PC-3 (cell line): ENCODE results near the gene ROCK2. TPM values are rescaled to one million over a fixed set of nuclear protein-coding genes. Genes with fewer than 3 reads are reported as not detected.

ENCODE experiments used
- ATAC-seq: fragments of 200-7000 bp; cut with Tn5 transposase; 2 replicates; pipeline ENCODE4 v1.9.1; 2020; ENCODE audit warnings: mild to moderate bottlenecking, moderate library complexity
- BruUV-seq: library from RNA; stranded (reverse); fragments of 400-500 nt; replicated peaks from 2 replicates; lab custom pipeline; 2021; lab: Mats Ljungman, UMichigan
- CTCF ChIA-PET: fragments of 300-600 bp; sonication (Branson Sonifier 250); formaldehyde crosslinking; loops from one replicate; lab custom pipeline; 2022; ENCODE audit warnings: antibody characterized with exemption; lab: Charles Lee
- POLR2A ChIA-PET: fragments of 300-600 bp; sonication (Branson Sonifier 250); formaldehyde crosslinking; loops from one replicate; lab custom pipeline; 2022; ENCODE audit warnings: antibody characterized with exemption; ENCODE audit not compliant: unreplicated experiment; lab: Charles Lee
- DNase-seq: peaks from one replicate; pipeline ENCODE4 v3.0.0-alpha.2; 2015
- H2AFZ ChIP-seq: fragments of 300-600 bp; sonication (generic); 2 replicates; pipeline ENCODE4 v1.6.0; 2016; ENCODE audit warnings: antibody characterized with exemption, low read length
- H3F3A ChIP-seq: fragments of 300-600 bp; sonication (generic); one replicate; pipeline ENCODE4 v1.6.0; 2017; ENCODE audit warnings: antibody characterized with exemption, low read length, control low read depth, mild to moderate bottlenecking; ENCODE audit not compliant: unreplicated experiment
- H3K27ac ChIP-seq: fragments of 300-600 bp; sonication (generic); 2 replicates; pipeline ENCODE4 v1.5.1; 2016; ENCODE audit warnings: mild to moderate bottlenecking, low read length
- H3K27me3 ChIP-seq: fragments of 300-600 bp; sonication (generic); 2 replicates; pipeline ENCODE4 v1.6.1; 2016; ENCODE audit warnings: low read length, mixed read lengths
- H3K36me3 ChIP-seq: fragments of 300-600 bp; sonication (generic); 2 replicates; pipeline ENCODE4 v1.6.1; 2016; ENCODE audit warnings: low read depth, mixed run types, low read length, mixed read lengths
- H3K4me1 ChIP-seq: fragments of 300-600 bp; sonication (generic); 2 replicates; pipeline ENCODE4 v1.5.1; 2016; ENCODE audit warnings: low read length; ENCODE audit not compliant: insufficient read depth
- H3K4me2 ChIP-seq: fragments of 300-600 bp; sonication (generic); 2 replicates; pipeline ENCODE4 v1.6.0; 2016; ENCODE audit warnings: low read length
- H3K4me3 ChIP-seq: fragments of 300-600 bp; sonication (generic); 2 replicates; pipeline ENCODE4 v1.5.1; 2016; ENCODE audit warnings: mild to moderate bottlenecking, low read length, mixed read lengths
- H3K79me2 ChIP-seq: fragments of 300-600 bp; sonication (generic); 2 replicates; pipeline ENCODE4 v1.6.1; 2017; ENCODE audit warnings: low read length, mixed read lengths
- H3K9ac ChIP-seq: fragments of 300-600 bp; sonication (generic); 2 replicates; pipeline ENCODE4 v1.6.0; 2016; ENCODE audit warnings: mild to moderate bottlenecking, low read length
- H3K9me2 ChIP-seq: fragments of 300-600 bp; sonication (generic); replicated peaks from 2 replicates; pipeline ENCODE4 v1.6.1; 2016; ENCODE audit warnings: mixed run types, low read length, mixed read lengths
- H3K9me3 ChIP-seq: fragments of 300-600 bp; sonication (generic); 2 replicates; pipeline ENCODE4 v1.6.1; 2016; ENCODE audit warnings: low read length, mixed read lengths
- H4K20me1 ChIP-seq: fragments of 300-600 bp; sonication (generic); 2 replicates; pipeline ENCODE4 v1.6.1; 2016; ENCODE audit warnings: low read length, mixed read lengths
- CTCF ChIP-seq: fragments of 300-600 bp; sonication (generic); conservative IDR thresholded peaks from 2 replicates; pipeline ENCODE4 v1.5.1; 2017; ENCODE audit warnings: antibody characterized with exemption, low read depth, mild to moderate bottlenecking, low read length
- EZH2 ChIP-seq: fragments of 300-600 bp; sonication (generic); IDR thresholded peaks from one replicate; pipeline ENCODE4 v1.6.1; 2017; ENCODE audit warnings: antibody characterized with exemption, mild to moderate bottlenecking, low read length; ENCODE audit not compliant: unreplicated experiment
- EZH2phosphoT487 ChIP-seq: fragments of 300-600 bp; sonication (generic); IDR thresholded peaks from 2 replicates; pipeline ENCODE4 v1.6.1; 2018; ENCODE audit warnings: mild to moderate bottlenecking, antibody characterized with exemption, low read length, borderline replicate concordance
- intact Hi-C: fragments of 100-400 bp; cut with micrococcal nuclease; formaldehyde crosslinking; loops from 2 replicates; pipeline ENCODE4 v1.9.0; 2023
- total RNA-seq: library from RNA; depleted of rRNA; stranded (reverse); fragments of >200 nt; gene quantifications from 2 replicates; pipeline ENCODE4 v1.2.3, GENCODE V29; 2014

ROCK2 gene
- total RNA-seq, 1 experiment from 2014 or later = 35.3 TPM

GRCh38 chr2:11157731-11158130 is 186.7 kb downstream of the ROCK2 start:
- CTCF ChIA-PET = no interaction called here
- POLR2A ChIA-PET = no interaction called here

GRCh38 chr2:11157296-11157695 is 187.1 kb downstream of the ROCK2 start:
- peaks cover 12% of the 10 kb centered on the region for H3K4me1 ChIP-seq
- ATAC-seq (no peak), DNase-seq (no peak)
- ChIA-PET CTCF (no interaction called here), POLR2A (no interaction called here)
- TF ChIP-seq CTCF (no peak), EZH2phosphoT487 (no peak), EZH2 (no peak)
- no peaks in the 10 kb centered on the region for H3K9me3 ChIP-seq
- no peaks in the 10 kb centered on the region for H3F3A ChIP-seq
- no peaks in the 10 kb centered on the region for H3K27me3 ChIP-seq
- H4K20me1 ChIP-seq = no peaks in the 10 kb centered on the region
- no peak overlapping the region for H2AFZ ChIP-seq
- H3K27ac ChIP-seq = no peak overlapping the region
- no peak overlapping the region for H3K4me2 ChIP-seq
- no peaks in the 10 kb centered on the region for H3K9me2 ChIP-seq
- H3K4me3 ChIP-seq = no peak overlapping the region
- intact Hi-C loops = loop anchor here (10.0 kb wide), 1 partner anchor 188 kb away; the partner anchor contains the start of gene ROCK2
- no TSS peak for BruUV-seq
- H3K79me2 ChIP-seq = no peaks in the 10 kb centered on the region
- no peaks in the 10 kb centered on the region for H3K36me3 ChIP-seq
- no peak overlapping the region for H3K9ac ChIP-seq

More at GRCh38 chr2:11157731-11158130, 186.7 kb downstream of the ROCK2 start:
- intact Hi-C loops = loop anchor here (10.0 kb wide), 1 partner anchor 187 kb away; the partner anchor contains the start of gene ROCK2
- no peak overlapping the region for H3K9ac ChIP-seq
- ATAC-seq (no peak), DNase-seq (no peak)
- H3K79me2 ChIP-seq = no peaks in the 10 kb centered on the region
- no peak overlapping the region for H2AFZ ChIP-seq
- peaks cover 12% of the 10 kb centered on the region for H3K4me1 ChIP-seq
- no peaks in the 10 kb centered on the region for H3F3A ChIP-seq
- no peak overlapping the region for H3K27ac ChIP-seq
- H4K20me1 ChIP-seq = no peaks in the 10 kb centered on the region
- no peaks in the 10 kb centered on the region for H3K27me3 ChIP-seq
- no TSS peak for BruUV-seq
- TF ChIP-seq CTCF (no peak), EZH2 (no peak), EZH2phosphoT487 (no peak)
- H3K9me2 ChIP-seq = no peaks in the 10 kb centered on the region
- no peak overlapping the region for H3K4me3 ChIP-seq
- no peaks in the 10 kb centered on the region for H3K36me3 ChIP-seq
- no peak overlapping the region for H3K4me2 ChIP-seq
- no peaks in the 10 kb centered on the region for H3K9me3 ChIP-seq

DNA sequence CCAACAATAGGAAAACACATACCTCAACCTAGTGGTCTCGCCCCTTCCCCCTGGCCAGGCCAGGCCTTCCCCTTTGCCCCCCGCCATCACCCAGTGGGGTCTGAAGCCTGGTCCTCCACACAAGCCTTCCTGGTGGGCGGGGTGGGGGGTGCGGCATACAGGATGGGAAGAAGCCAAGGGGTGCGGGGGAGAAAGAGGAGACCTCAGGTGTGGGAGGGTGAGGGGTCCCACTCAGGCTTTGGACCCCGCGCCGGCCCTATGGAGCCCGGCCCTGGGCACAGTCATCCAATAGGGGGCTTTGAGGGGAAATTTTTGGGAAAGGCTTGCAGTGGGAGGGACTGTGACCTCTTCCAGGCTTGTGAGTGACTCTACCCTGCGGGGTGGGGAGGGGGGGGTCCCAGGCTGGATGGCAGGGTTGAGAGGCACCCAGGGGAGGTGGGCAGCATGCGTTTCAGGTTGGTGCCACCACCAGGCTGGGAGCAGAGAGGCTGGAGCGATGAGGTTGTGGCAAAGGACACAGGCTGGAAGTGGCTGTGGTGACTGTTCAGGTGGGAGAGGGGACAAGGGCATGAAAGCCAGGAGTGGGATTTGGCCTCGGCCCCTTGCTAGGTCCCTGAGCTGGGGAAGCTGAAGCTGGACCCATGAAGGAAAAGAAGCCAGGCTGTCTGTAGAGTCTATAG is 187.9 kb downstream of the ROCK2 start:
- ChIA-PET POLR2A (no interaction called here), CTCF (no interaction called here)
- Histone ChIP-seq H3K27me3 (no peaks in the 10 kb centered on the region), H3K36me3 (no peaks in the 10 kb centered on the region), H3K4me1 (peaks cover 12% of the 10 kb centered on the region), H3K9me2 (no peaks in the 10 kb centered on the region), H3K9ac (no peak overlapping the region), H3K4me2 (peak overlapping the region; percentile 89), H3F3A (no peaks in the 10 kb centered on the region), H4K20me1 (no peaks in the 10 kb centered on the region), H3K79me2 (no peaks in the 10 kb centered on the region), H2AFZ (no peak overlapping the region), H3K9me3 (no peaks in the 10 kb centered on the region), H3K4me3 (peak overlapping the region; percentile 78; the same call in 1 of the 2 replicates), H3K27ac (no peak overlapping the region)
- no peak for ATAC-seq
- intact Hi-C loops = loop anchor here (10.0 kb wide), 1 partner anchor 188 kb away; the partner anchor contains the start of gene ROCK2
- DNase-seq = no peak
- BruUV-seq = no TSS peak
- TF ChIP-seq EZH2phosphoT487 (no peak), CTCF (no peak), EZH2 (no peak)
